OCI-LY3 (cell line): ENCODE data around the gene EPB41L4A.

Source experiments
- H2AFZ ChIP-seq: fragments of 200-600, 300-600 bp; shearing (Covaris generic); 2 replicates; pipeline ENCODE4 v1.6.0; 2014; ENCODE audit warnings: antibody characterized with exemption, low read depth, low read length
- H3K27ac ChIP-seq: fragments of 200-600, 300-600 bp; sonication (generic); 2 replicates; pipeline ENCODE4 v1.5.1; 2014; ENCODE audit warnings: mild to moderate bottlenecking, low read length, moderate library complexity, mixed read lengths
- H3K27me3 ChIP-seq: fragments of 200-600, 300-600 bp; sonication (generic); 2 replicates; pipeline ENCODE4 v1.6.1; 2014; ENCODE audit warnings: low read depth, low read length, mixed read lengths
- H3K36me3 ChIP-seq: fragments of 200-600, 300-600 bp; sonication (generic); replicated peaks from 2 replicates; pipeline ENCODE3; 2014; ENCODE audit warnings: low read depth, low read length, mixed read lengths
- H3K4me1 ChIP-seq: fragments of 300-600, 200-600 bp; sonication (generic); 2 replicates; pipeline ENCODE4 v1.6.1; 2014; ENCODE audit warnings: low read length, mixed read lengths
- H3K4me2 ChIP-seq: fragments of 200-600, 300-600 bp; sonication (generic); 2 replicates; pipeline ENCODE4 v1.6.1; 2014; ENCODE audit warnings: low read length, mixed read lengths
- H3K4me3 ChIP-seq: fragments of 300-600, 200-600 bp; sonication (generic); 2 replicates; pipeline ENCODE4 v1.5.1; 2014; ENCODE audit warnings: antibody characterized with exemption, mild to moderate bottlenecking, low read length, moderate library complexity
- H3K79me2 ChIP-seq: fragments of 300-600, 200-600 bp; shearing (Covaris generic); 2 replicates; pipeline ENCODE4 v1.6.1; 2014; ENCODE audit warnings: mild to moderate bottlenecking, low read length, mixed read lengths
- H3K9ac ChIP-seq: fragments of 300-600, 200-600 bp; shearing (Covaris generic); 2 replicates; pipeline ENCODE4 v1.6.0; 2014; ENCODE audit warnings: mild to moderate bottlenecking, low read length, moderate library complexity
- H3K9me3 ChIP-seq: fragments of 200-600, 300-600 bp; shearing (Covaris generic); 2 replicates; pipeline ENCODE4 v1.6.1; 2014; ENCODE audit warnings: low read length, mixed read lengths; ENCODE audit not compliant: insufficient read depth
- H4K20me1 ChIP-seq: fragments of 200-600, 300-600 bp; sonication (generic); 2 replicates; pipeline ENCODE4 v1.6.1; 2016; ENCODE audit warnings: low read length, mixed read lengths; ENCODE audit not compliant: insufficient read depth
- CTCF ChIP-seq: fragments of 200-600, 300-600 bp; sonication (generic); IDR thresholded peaks from 2 replicates; pipeline ENCODE4 v1.5.1; 2014; ENCODE audit warnings: antibody characterized with exemption, low read length, low read depth
- EZH2phosphoT487 ChIP-seq: fragments of 200-600 bp; shearing (Covaris generic); IDR thresholded peaks from 2 replicates; pipeline ENCODE4 v1.6.1; 2018; ENCODE audit warnings: antibody characterized with exemption, mixed run types, low read depth

Gene EPB41L4A

DNA sequence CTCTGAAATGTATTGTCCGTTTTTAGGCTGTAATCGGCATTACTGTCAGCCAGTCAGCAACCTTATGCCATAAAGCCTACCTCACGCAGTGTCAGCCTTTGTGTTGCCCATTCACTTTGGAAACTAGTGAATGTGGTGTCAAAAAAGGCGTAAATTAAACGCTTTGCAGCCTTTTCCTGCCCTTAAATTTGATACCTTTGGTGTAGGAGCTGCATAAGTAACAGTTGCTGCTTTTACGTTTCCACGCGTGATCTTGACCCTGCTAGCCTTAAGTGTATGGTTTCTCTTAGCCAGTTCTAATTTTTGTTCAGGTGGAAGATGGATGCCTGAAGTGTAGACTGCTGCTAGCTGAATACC lies 257.7 kb downstream of the EPB41L4A start:
- Histone ChIP-seq H3K4me3 (peak overlapping the region; percentile 96), H3K4me2 (peak overlapping the region; percentile 92), H3K79me2 (peaks cover 21% of the 10 kb centered on the region), H3K36me3 (peaks cover 35% of the 10 kb centered on the region), H4K20me1 (peaks cover 10% of the 10 kb centered on the region; the same call in 1 of the 2 replicates), H2AFZ (no peak overlapping the region), H3K9ac (peak overlapping the region; percentile 94), H3K9me3 (no peaks in the 10 kb centered on the region), H3K27ac (peak overlapping the region; percentile 49; the same call in 1 of the 2 replicates), H3K27me3 (no peaks in the 10 kb centered on the region), H3K4me1 (peaks cover 10% of the 10 kb centered on the region)
- TF ChIP-seq EZH2phosphoT487, result no peak
- TF ChIP-seq CTCF, result no peak

GRCh38 chr5:112160652-112161391 lies 258.3 kb downstream of the EPB41L4A start:
- Histone ChIP-seq H2AFZ (peak overlapping the region; percentile 100), H3K27ac (peak overlapping the region; percentile 49), H3K4me2 (peak overlapping the region; percentile 95), H3K4me3 (peak overlapping the region; percentile 96), H4K20me1 (peaks cover 10% of the 10 kb centered on the region; the same call in 1 of the 2 replicates), H3K79me2 (peaks cover 21% of the 10 kb centered on the region), H3K4me1 (peaks cover 10% of the 10 kb centered on the region), H3K27me3 (no peaks in the 10 kb centered on the region), H3K36me3 (peaks cover 33% of the 10 kb centered on the region), H3K9ac (peak overlapping the region; percentile 94), H3K9me3 (no peaks in the 10 kb centered on the region)
- TF ChIP-seq EZH2phosphoT487, result no peak
- peak; percentile 81 for TF ChIP-seq CTCF

DNA sequence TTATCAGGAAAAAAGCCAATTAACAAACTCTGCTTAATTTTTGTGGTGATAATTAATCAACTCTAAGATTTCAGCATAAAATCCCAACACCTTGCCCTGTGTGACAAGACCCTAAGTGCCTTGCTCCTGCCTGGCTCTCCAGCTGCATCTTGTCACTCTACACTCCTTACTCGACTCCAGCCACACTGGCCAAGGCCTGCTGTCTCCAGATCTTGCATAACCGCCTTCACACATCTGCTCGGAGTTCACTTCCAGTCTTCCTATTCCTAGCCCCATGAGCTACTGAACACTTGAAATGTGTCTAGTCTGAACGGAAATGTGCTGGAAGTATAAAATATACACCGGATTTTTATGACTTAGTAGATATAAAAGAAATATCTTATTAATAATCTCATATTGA lies 259.6 kb downstream of the EPB41L4A start:
- H3K4me2 ChIP-seq, result no peak overlapping the region
- peaks cover 29% of the 10 kb centered on the region for H3K36me3 ChIP-seq
- no peak for TF ChIP-seq CTCF
- no peak for TF ChIP-seq EZH2phosphoT487
- no peak overlapping the region for H3K27ac ChIP-seq
- peaks cover 10% of the 10 kb centered on the region for H3K4me1 ChIP-seq
- H3K9me3 ChIP-seq, result no peaks in the 10 kb centered on the region
- H3K9ac ChIP-seq, result no peak overlapping the region
- H4K20me1 ChIP-seq, result peaks cover 10% of the 10 kb centered on the region; the same call in 1 of the 2 replicates
- H2AFZ ChIP-seq, result no peak overlapping the region
- no peak overlapping the region for H3K4me3 ChIP-seq
- no peaks in the 10 kb centered on the region for H3K27me3 ChIP-seq
- H3K79me2 ChIP-seq, result peaks cover 21% of the 10 kb centered on the region

GRCh38 chr5:112156211-112156610 lies 262.9 kb downstream of the EPB41L4A start:
- TF ChIP-seq CTCF (no peak), EZH2phosphoT487 (no peak)
- peaks cover 3% of the 10 kb centered on the region; the same call in 1 of the 2 replicates for H3K4me1 ChIP-seq
- no peak overlapping the region for H3K4me2 ChIP-seq
- H3K27me3 ChIP-seq, result no peaks in the 10 kb centered on the region
- peaks cover 2% of the 10 kb centered on the region for H3K36me3 ChIP-seq
- H2AFZ ChIP-seq, result no peak overlapping the region
- no peaks in the 10 kb centered on the region for H3K9me3 ChIP-seq
- H3K79me2 ChIP-seq, result peaks cover 6% of the 10 kb centered on the region
- H4K20me1 ChIP-seq, result no peaks in the 10 kb centered on the region
- H3K27ac ChIP-seq, result no peak overlapping the region
- no peak overlapping the region for H3K4me3 ChIP-seq
- no peak overlapping the region for H3K9ac ChIP-seq
